ENCODE measurements around the gene RXRA. TPM values are rescaled to one million over a fixed set of nuclear protein-coding genes. Genes with fewer than 3 reads are reported as not detected.

Gene RXRA
- total and polyA plus RNA-seq, 10 of the 15 experiments (the other 5 are each of a cell fraction or from before 2014, with no cell fraction given): 0.89 to 36.8 (median 11.1) TPM

DNA sequence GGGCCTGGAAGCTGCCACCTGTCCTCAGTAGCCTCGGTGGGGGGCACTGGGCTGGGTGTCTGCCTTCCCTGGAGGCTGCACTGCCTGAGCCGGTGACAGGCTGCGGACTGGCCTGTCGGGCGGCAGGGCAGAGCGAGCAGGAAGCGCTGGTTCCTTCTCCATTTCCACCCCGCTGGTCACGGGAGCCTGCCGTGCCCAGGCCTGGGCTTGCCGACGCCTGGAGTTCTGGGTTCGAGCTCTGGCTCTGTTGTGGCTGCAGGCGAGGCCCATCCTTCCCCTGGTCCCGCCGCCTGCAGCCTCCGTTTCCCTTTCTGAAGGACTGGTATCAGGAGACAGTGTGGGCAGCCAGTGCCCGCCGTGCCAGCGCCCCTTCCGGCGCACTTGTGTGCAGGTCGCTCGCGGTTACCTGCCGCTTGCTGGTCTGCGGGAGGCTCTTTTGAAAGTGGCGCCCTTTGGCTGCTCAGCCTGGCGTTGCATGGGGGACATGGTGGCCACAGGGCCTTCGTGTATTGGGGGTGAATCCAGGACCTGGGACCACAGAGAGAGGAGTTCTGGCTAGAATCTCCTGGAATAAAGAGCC is 34.0 kb downstream of the RXRA start:
- Histone ChIP-seq H3K36me3 (ENCODE audit: control insufficient read depth in 2 of 2, insufficient read depth in 2 of 2, low read length in 1 of 2) (no peaks in the 10 kb centered on the region), H3K4me1 (ENCODE audit: control insufficient read depth, insufficient read depth, low read length) (no peaks in the 10 kb centered on the region), H2AFZ (ENCODE audit: control insufficient read depth, low read depth, low read length) (no peak overlapping the region), H3K79me2 (ENCODE audit: control insufficient read depth, insufficient read depth, low read length) (no peaks in the 10 kb centered on the region), H3K9me3 (replicated peaks; ENCODE audit: control insufficient read depth, insufficient read depth, low read length) (no peaks in the 10 kb centered on the region), H3K27me3 (replicated peaks in 1 of 2; ENCODE audit: control insufficient read depth in 2 of 2, insufficient read depth in 2 of 2, low read length in 1 of 2) (no peaks in the 10 kb centered on the region), H3K9ac (ENCODE audit: control insufficient read depth, insufficient read depth, low read length) (no peak overlapping the region), H3K4me2 (ENCODE audit: control insufficient read depth, insufficient read depth) (no peak overlapping the region), H4K20me1 (ENCODE audit: control insufficient read depth, insufficient read depth) (no peaks in the 10 kb centered on the region), H3K27ac (ENCODE audit: control insufficient read depth, insufficient read depth) (no peak overlapping the region), H3K4me3 (no peak overlapping the region)
- RAD21 ChIA-PET (ENCODE audit: unreplicated experiment): no interaction called here
- in situ Hi-C loops (cut with MboI) (no loop called here), intact Hi-C loops (cut with micrococcal nuclease; ENCODE audit: unreplicated experiment) (no loop called here)
- no peak for ATAC-seq
- SMC1A ChIA-PET (ENCODE audit: uncharacterized antibody, unreplicated experiment): no interaction called here
- no peak for DNase-seq (ENCODE audit: low read depth, low spot score)
- no TSS peak for BruUV-seq (replicated peaks)
- FAIRE-seq: no peak
- POLR2A ChIA-PET: no interaction called here
- CTCF ChIA-PET: no interaction called here
- WGBS (ENCODE audit: insufficient coverage, insufficient replicate concordance, low lambda C conversion rate, missing lambda C conversion rate): 51% methylated on average over 30 of the region's 30 CpGs
- no peak for TF ChIP-seq RB1 (IDR thresholded peaks at IDR 0.05; ENCODE audit: borderline replicate concordance)
- TF ChIP-seq CREM (IDR thresholded peaks at IDR 0.05; ENCODE audit: low read depth): no peak
- TF ChIP-seq NFYA (IDR thresholded peaks at IDR 0.05; ENCODE audit: borderline replicate concordance, low read depth, low read length): no peak
- no peak for TF ChIP-seq CREB1 (IDR thresholded peaks at IDR 0.05; ENCODE audit: low read depth)
- no peak for TF ChIP-seq EP300 (IDR thresholded peaks at IDR 0.05; ENCODE audit: borderline replicate concordance in 1 of 2, control insufficient read depth in 1 of 2, low read depth in 2 of 2, low read length in 2 of 2)
- TF ChIP-seq SMC3 (IDR thresholded peaks at IDR 0.05; ENCODE audit: borderline replicate concordance, low read length): no peak
- TF ChIP-seq, protein P1, sequence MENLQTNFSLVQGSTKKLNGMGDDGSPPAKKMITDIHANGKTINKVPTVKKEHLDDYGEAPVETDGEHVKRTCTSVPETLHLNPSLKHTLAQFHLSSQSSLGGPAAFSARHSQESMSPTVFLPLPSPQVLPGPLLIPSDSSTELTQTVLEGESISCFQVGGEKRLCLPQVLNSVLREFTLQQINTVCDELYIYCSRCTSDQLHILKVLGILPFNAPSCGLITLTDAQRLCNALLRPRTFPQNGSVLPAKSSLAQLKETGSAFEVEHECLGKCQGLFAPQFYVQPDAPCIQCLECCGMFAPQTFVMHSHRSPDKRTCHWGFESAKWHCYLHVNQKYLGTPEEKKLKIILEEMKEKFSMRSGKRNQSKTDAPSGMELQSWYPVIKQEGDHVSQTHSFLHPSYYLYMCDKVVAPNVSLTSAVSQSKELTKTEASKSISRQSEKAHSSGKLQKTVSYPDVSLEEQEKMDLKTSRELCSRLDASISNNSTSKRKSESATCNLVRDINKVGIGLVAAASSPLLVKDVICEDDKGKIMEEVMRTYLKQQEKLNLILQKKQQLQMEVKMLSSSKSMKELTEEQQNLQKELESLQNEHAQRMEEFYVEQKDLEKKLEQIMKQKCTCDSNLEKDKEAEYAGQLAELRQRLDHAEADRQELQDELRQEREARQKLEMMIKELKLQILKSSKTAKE (IDR thresholded peaks at IDR 0.05; ENCODE audit: low read depth, poor library complexity, severe bottlenecking): no peak
- TF ChIP-seq ZNF384 (IDR thresholded peaks at IDR 0.05; ENCODE audit: borderline replicate concordance, low read depth, low read length): no peak
- TF ChIP-seq, protein P2, sequence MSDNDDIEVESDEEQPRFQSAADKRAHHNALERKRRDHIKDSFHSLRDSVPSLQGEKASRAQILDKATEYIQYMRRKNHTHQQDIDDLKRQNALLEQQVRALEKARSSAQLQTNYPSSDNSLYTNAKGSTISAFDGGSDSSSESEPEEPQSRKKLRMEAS (IDR thresholded peaks at IDR 0.05; ENCODE audit: low read depth, low read length): no peak
- no peak for TF ChIP-seq NBN (IDR thresholded peaks at IDR 0.05)
- TF ChIP-seq, protein P3, sequence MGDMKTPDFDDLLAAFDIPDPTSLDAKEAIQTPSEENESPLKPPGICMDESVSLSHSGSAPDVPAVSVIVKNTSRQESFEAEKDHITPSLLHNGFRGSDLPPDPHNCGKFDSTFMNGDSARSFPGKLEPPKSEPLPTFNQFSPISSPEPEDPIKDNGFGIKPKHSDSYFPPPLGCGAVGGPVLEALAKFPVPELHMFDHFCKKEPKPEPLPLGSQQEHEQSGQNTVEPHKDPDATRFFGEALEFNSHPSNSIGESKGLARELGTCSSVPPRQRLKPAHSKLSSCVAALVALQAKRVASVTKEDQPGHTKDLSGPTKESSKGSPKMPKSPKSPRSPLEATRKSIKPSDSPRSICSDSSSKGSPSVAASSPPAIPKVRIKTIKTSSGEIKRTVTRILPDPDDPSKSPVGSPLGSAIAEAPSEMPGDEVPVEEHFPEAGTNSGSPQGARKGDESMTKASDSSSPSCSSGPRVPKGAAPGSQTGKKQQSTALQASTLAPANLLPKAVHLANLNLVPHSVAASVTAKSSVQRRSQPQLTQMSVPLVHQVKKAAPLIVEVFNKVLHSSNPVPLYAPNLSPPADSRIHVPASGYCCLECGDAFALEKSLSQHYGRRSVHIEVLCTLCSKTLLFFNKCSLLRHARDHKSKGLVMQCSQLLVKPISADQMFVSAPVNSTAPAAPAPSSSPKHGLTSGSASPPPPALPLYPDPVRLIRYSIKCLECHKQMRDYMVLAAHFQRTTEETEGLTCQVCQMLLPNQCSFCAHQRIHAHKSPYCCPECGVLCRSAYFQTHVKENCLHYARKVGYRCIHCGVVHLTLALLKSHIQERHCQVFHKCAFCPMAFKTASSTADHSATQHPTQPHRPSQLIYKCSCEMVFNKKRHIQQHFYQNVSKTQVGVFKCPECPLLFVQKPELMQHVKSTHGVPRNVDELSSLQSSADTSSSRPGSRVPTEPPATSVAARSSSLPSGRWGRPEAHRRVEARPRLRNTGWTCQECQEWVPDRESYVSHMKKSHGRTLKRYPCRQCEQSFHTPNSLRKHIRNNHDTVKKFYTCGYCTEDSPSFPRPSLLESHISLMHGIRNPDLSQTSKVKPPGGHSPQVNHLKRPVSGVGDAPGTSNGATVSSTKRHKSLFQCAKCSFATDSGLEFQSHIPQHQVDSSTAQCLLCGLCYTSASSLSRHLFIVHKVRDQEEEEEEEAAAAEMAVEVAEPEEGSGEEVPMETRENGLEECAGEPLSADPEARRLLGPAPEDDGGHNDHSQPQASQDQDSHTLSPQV (IDR thresholded peaks at IDR 0.05): no peak
- no peak for TF ChIP-seq CHD4 (IDR thresholded peaks at IDR 0.05)

Measured in GM12878 (cell line).